Stimulated activated CD8-positive, alpha-beta memory T cell treated with anti-CD3 and anti-CD28 coated beads, Interleukin-7, amount 100 ng/mL, for 48 hours (primary cell): ENCODE results near the gene TOR2A.
"Not testable (repeated sequence)": the region's sequence is repeated elsewhere in the genome, so short reads cannot be mapped to it uniquely, and the experiment has no call there.

Experiments used
- DNase-seq, 2 donors: peaks; one replicate each; pipeline ENCODE4 v3.0.0-alpha.2; 2020; ENCODE audit warnings: low read depth in 1 of 2; ENCODE audit errors: extremely low read depth in 1 of 2

TOR2A gene

DNA sequence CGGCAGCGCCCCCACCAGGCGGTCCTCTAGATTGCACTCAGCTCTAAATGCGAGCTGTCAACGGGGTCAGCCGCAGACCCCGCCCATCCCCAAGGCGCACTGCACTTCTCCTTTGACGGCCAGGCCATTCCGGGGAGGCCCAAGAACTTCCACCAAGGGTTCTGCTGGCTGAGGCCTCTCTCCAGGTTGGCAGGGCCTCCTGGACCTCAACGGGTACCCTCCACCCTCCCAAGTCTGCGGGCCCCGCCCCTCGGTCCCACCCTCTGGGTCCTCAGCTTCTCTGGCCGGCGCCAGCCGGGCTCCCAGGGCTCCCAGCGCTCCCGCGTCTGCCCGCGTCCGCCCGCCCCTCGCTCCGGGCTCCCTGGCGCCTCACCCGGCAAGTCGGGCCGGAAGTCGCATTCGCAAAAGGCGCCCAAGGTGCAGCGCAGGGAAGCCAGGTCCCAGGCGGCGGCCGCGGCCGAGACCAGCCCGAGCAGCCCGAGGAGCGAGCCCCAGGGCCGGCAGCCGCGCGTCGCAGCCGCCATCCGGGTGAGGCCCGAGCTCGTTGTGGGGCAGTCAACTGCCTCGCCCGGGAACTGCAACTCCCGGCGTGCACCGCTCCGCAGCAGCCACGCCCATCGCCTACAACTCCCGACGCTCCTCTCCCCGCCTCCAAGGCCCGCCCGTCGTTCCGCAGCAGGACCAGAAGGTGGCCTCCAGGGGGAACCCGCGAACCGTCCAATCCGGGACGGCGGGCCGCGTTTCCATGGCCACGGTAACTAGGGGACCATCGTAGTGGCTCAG lies at the start of gene TOR2A:
Gene TOR2A, minus strand, starts transcription at position 548 of the 783 bp plus-strand sequence. Its CDS starts 24 bp downstream, at position 524.
- DNase-seq: peak; percentile 93 to 95

DNA sequence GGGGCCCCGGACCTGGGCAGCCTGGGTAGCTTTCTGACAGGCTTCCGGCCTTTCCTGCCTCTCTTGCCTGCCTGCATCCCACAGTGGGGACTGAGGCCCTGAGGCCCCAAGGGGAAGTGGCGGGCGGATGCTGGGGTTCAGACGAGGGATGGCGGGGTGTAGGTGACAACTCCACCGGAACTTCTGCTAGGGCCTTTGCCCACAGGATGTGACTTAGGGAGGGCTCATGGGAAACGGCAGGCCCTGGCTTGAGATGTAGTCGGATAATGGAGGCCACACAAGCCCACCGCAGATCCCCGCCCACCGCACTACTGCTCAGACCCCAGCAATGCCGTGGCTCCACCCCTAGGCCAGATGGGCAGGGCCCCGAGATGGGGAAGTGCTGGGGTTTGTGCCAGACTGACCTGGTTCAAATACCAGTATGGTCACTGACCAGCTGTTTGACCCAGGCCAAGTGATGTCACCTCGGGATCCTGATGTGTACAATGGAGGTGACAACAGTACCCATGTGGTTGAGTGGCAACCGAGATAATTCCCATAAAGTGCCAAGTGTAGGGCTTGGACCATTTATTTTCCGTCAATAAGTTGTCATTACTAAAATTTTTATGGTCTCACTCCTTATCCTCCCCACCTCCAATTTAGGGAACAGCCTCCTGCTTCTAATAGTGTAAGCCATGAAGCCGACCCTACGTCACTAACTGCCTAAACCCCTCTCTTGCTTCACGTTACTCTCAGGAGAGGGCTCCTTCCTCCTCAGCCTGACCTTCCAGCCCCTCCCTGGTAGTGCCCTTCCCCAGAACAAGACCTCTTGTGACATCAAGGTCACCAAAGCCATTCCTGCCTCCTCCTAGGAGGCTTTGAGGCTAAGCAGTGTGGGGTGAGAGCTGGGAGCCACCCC lies 48.3 kb upstream of the TOR2A start:
- DNase-seq: peak; percentile 74 to 89

DNA sequence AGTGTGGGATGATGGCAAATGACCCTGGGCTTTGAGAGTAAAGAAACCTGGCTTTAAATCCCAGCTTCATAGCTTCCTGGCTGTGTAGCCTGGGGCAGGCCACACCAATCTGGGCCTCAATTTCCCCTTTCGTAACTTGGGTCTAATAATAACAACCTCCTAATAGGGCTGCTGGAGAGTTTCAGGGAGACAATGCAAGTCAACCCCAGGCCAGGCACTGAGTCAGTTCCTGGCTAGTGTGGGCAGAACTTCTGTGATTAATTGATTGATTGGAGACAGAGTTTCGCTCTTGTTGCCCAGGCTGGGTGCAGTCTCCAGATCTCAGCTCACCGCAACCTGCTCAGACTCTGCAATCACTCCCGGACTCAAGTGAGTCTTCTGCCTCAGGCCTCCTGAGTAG lies 46.7 kb upstream of the TOR2A start:
- DNase-seq: no peak

DNA sequence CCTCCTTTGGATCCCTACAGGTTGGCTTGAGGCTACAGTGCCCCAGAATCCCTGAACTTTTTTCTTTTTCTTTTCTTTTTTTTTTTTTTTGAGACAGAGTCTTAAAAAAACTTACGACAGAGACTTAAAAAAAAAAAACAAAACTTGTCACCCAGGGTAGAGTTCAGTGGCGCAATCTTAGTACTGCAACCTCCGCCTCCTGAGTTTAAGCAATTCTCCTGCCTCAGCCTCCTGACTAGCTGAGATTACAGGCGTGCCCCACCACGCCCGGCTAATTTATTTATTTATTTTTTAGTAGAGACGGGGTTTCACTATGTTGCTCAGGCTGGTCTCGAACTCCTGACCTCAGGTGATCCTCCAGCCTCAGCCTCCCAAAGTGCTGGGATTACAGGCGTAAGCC lies 45.8 kb upstream of the TOR2A start:
- not testable (repeated sequence) for DNase-seq

DNA sequence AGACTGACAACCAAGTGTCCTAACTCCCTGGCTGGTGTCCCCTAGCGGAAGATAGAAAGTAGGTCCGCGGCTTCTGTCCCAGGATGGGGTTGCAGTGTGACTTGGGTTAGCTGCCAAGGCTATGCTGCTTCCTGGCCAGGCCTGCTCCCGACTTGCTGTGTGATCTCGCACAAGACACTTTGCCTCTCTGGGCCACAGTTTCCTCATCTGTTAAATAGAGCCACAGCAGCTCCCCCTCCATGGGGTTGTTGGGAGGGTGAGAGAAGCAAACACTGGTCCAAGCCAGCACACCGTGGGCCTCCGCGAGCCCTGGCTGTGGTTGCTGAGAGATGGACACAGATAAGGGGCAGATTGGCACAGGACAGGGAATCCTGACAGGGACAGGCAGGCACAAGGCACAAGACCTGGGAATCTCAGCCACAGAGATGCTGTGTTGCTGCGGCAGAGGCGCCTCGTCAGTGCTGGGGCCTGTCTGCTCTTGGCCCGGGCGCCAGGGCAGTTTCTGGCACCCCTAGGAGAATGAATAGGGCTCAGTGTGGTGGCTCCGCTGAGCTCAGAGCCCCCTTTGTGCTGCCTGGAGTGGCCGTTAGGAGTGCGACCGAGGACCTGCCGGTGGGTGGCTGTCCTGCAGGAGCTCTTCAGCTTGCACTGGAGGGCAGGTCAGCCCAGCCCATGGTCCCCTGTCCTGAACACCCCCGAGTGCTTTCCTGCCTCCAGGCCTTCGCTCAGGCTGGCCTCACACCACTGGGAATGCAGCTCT lies 45.2 kb upstream of the TOR2A start:
- no peak for DNase-seq

DNA sequence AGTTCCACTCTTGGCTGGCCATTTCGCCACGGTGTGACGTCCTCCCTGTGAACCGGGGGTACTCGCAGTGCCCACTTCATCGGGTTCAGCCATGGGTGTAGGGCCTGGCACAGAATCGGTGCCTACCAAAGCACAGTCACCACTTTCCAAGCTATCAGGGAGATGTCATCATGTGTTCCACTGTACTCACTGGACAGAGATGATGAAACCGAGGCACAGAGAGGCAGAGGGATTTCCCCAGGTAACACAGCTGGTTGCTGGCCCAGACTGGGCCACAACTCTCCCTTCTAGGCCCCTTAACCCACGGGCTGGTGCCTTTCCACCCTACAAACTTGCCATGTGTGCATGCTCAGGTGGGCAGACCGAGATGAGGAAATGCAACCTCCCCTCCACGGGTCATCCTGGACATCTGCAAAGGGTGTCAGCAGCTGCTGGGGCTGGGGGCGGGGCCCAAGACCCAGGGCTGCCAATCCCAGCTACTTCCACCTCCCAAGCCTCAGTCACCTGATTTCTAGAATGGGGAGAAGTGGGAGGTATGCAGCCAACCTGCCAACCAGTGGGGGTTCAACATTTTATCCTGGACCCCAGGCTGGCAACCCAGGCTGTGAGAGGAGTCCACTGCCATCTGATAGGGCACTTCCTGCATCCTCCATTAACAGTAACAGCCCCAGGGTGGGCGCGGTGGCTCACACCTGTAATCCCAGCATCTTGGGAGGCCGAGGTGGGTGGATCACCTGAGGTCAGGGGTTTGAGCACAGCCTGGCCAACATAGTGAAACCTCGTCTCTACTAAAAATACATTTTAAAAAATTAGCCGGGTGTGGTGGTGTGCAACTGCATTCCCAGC lies 44.3 kb upstream of the TOR2A start:
- DNase-seq: peak in 1 of 2 donors; percentile 60

DNA sequence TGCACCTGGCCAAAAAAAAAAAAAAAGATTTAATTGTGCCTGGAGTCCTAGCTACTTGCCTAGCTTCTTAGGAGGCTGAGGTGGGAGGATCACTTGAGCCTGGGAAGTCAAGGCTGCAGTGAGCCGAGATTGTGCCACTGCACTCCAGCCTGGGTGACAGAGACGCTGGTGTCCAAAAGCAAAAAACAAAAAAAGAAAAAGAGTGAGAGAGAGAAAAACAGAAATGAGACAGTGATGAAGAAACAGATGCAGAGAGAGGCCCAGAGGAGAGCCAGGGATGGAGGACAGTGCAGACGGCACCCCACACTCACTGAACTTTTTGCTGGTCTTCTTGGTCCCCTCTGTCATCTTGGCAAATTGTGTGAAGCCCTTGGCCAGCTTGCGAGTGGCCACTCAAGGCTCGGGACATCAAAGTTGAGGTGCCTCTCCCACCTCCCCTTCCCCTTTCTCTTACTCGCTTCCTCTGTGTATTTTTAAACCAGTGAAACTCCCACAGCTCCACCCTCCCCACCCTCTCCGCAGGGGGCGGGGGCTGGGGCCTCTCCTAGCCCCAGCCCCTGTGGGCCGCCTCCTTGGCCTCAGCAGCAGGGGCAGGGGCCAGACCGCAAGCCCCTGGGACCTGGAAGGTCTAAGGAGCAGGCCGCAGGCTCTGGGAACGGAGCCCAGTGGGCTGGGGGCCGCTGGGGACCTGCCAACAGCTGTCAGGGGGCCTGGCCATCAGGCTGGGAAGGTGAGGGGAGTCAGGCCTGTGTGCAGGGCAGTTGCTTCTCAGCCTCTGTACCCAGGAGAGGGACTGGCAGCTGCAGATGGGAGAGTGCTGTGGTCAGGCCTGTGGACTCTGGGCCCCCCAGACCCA lies 43.4 kb upstream of the TOR2A start, which contains the start of gene SH2D3C:
Gene SH2D3C, minus strand, starts transcription at position 387 of the 856 bp plus-strand sequence. Its CDS starts 39 bp downstream, at position 348.
- DNase-seq: no peak

DNA sequence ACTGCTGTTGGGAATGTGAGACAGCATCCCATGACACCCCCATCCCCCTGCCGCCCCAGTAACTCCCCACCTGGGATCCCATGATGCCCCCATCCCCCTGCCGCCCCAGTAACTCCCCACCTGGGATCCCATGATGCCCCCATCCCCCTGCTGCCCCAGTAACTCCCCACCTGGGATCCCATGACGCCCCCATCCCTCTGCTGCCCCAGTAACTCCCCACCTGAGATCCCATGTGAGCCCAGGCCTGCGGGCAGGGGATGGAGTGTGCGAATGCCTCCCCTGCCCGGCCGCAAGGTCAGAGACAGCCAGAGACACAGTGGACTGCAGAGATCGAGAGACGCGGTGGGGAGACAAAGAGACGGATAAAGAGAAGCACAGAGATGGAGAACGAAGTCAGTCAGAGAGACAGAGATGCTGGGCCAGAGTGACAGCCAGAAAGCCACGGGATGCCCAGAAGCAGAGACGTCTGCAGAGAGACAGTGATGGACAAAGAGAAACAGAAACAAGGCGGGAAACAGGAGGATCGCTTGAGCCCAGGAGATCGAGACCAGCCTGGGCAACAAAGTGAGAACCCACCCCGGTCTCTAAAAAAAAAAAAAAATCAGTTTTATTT lies 42.4 kb upstream of the TOR2A start:
- DNase-seq: no peak

DNA sequence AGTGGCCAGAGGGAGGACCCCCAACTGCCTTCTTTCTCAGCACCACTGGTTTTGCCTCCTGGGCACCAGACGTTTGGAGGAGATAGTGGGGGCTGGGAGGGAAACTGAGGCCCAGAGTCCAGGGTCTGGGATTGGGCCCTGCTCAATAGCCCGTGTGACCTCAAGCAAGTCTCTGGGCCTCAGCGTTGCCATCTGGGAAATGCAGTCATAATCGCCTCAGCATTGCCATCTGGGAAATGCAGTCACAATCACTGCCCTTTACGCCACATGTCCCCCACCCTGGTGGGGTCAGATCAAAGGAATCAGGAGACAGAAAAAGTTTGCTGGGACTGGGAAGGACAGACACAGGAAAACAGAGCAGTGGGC lies 41.8 kb upstream of the TOR2A start:
- no peak for DNase-seq

DNA sequence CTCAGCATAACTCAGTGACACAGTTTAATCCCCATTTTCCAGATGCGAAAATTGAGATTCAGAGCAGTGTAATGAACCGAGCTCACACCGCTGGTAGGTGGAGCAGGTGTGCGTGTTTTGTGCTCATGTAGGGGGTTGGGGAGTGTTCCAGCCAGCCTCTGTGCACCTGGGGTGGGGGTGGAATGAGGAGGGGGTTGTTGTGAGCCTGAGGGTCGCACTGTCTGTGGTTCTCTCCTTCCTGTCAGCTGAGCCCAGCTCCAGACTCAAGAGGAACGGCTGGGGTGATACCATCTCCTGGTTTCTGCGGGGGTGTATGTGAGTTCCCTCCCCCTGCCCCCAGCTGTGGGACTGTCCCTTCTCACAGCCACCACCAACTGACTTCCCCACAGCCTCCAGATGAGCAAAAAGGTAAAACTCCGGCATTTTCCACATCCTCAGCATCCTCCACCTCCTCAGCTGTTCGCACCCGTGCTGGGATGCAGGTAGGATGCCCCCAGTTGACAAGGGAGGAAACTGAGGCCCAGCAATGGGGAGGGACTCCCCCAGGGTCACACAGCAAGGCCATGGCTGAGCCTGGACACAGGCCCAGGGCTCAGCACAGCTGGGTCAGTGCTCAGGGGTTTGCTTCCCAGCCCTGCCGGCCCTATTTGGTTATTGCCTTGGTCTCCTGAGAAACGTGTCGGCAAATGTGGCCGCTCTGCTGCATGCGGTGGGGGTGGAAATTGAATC lies 41.3 kb upstream of the TOR2A start:
- DNase-seq: peak; percentile 50 to 63

DNA sequence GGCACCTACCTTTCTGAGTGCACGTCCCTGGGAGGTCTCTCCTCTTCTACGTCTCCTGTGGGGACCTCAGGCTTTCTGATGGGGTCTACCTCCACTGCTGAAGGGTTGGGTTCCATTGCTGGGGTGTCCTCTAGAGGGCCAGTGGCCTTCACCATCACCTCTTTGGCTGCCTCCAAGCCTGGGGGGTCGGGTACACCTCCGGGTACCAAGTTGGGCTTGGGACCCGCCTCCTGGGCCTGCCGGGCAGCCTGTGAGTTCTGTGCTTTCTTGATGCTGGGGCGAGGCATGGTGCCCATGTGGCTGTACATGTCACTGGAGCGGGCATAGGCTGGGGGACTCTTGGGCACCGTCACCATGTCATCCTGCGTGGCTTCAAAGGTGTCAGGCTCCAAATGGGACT lies 38.9 kb upstream of the TOR2A start:
- no peak for DNase-seq

DNA sequence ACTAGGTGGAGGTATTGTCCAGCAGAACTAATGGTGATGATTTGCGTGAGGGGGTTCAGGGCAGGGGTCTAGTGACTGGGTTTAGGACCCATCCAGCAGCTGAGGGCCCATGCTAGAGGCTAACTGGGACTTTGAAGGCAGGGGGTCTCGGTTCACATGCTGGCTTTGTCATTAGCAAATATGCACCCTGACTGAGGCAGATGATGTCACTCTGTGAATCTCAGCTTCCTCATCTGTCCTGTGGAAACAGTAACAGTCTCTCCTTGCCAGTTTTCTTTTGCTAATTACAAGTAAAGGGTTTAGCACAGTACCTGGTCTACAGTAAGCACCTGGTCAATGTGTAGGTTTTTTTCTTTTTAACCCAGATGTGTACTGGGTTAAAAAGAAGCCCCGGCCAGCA lies 38.2 kb upstream of the TOR2A start:
- no peak for DNase-seq

DNA sequence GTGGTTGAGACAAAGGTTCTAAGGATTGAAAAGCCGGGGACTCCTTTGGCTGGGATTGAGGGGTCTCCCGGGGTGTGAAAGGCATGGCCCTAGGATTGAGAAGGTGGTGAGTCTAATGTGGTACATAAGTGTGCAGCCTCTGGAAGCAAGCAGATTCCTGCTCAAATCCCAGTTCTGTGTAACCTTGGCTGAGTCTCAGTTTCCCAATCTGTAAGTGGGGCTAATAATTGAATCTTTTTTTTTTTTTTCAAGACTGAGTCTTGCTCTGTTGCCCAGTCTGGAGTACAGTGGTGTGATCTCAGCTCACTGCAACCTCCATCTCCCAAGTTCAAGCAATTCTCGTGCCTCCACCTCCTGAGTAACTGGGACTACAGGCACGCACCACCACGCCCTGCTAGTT lies 37.5 kb upstream of the TOR2A start:
- DNase-seq: no peak

DNA sequence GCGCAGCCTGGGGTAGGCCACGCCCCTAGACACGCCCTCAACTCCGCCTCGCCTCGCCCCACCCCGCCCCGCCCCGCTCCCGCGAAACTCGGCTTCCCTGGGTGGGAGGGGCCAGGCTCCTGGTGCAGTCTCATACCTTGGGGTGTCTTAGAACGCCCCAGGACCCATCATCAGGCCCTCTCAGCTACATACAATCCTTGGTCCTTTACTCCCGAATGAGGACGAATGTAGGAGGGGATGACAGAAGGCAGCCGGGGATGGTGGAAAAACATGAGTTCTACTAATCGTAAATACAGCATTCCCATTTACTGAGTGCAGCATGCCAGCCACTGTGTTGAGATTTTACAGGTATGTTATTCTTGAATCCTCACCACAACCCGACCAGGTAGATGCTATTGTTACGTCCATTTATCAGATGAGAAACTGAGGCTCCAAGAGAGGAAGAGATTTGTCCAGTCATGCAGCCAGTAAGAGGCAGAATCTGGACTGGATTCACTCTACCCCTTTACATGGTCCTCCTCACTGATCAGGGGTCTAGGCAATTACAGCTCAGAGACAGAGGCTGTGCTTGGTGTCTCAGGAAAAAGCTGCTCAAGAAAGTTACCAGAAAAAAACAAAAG lies 36.6 kb upstream of the TOR2A start:
- DNase-seq: no peak

DNA sequence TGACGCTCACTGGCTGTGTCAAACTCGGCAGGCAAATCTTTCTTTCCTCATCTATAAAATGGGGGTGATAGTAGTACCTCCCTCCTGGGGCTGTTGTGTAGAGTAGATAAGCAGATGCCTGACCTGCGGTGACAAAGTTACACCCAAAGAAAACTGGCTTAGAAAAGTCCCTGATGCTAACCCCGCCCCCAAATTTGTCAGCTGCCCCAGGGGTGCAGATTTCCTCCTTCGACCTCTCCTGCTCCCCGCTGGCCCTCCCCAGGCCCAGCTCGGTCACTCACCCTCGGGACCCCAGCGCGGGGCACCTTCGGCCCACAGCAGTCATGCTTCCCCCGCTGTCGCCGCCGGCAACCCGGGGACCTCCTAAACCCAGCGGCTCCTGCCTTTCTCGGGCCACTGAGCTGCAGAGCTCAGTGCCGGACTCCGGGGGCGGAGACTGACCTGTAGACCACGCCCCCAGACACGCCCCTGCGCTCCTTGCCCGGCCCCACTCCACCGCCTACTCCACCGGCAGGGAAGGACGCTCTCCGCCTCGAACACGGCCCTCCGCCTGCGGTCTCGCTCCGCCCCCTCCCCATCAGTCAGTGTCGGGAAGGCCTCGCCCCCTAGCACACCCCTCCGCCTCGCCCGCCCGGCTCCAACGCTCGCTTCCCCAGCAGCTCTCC lies 35.9 kb upstream of the TOR2A start:
- DNase-seq: peak; percentile 96 to 97

DNA sequence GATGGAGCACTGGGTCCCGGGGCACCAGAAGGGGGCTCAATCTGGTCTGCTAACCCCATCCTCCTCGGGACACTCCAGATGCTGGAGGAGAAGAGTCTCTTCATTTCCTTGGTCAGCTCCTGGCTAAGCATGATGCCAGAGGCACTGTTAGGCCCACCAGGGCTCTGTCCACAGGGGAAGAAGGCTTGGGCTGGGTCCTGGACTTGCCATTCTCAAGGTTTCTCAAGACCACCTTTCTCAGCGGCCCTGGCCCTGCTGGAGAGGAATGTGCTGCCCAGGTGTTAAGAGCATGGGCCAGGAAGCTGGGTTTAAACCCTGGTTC lies 35.5 kb upstream of the TOR2A start:
- no peak for DNase-seq

DNA sequence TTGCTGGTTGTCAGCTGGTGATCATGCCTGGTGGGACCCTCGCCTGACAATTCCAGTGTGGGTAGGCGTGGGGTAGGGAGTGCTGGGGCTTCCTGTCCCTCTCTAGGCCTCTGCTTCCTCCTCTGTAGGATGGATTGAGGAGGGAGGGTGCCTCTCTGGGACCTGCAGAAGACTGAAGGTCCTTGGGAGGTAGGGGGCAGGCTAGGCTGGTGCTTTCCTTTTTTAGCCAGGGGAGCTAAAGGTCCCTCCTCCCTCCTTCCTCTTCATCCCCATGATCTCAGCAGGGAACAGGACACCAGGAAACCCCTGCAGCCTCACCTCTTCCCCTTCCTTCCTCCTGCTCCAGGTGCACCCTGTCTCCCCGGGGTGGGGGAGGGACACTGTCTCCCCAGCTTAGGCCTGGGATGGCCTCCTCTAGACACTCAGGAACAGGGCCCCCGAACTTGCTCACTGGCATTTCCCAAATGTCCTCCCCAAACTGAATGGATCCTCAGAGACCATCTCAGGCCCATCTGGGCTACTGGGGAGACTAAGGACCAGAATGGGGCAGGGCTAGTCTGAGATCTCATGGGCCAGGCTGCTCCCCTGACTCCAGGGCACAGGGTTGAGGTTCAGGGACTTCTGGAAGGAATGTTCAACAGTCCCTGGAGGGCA lies 35.0 kb upstream of the TOR2A start:
- no peak for DNase-seq
